GM18951 (cell line): Measurements from ENCODE around the gene TGM5.

ENCODE experiments used
- POLR2A ChIP-seq: IDR thresholded peaks from 4 replicates; pipeline ENCODE4 v1.6.1; 2011; ENCODE audit warnings: mild to moderate bottlenecking; ENCODE audit not compliant: insufficient read length, insufficient read depth; ENCODE audit errors: extremely low read depth
- in situ Hi-C: fragments of 300-500 bp; cut with MboI; formaldehyde crosslinking; loops from one replicate; pipeline ENCODE4 v1.12.0; 2022; ENCODE audit warnings: low sequenced_read_pairs, mixed read lengths, inconsistent platforms; ENCODE audit not compliant: unreplicated experiment

The TGM5 gene

GRCh38 chr15:43225201-43225949, 41.4 kb downstream of the TGM5 start:
- in situ Hi-C loops, result no loop called here
- TF ChIP-seq POLR2A, result no peak

- in situ Hi-C loops, result no loop called here
- no peak for TF ChIP-seq POLR2A
Measured at GRCh38 chr15:43221422-43221821, 45.3 kb downstream of the TGM5 start.

GRCh38 chr15:43220991-43221403, 45.7 kb downstream of the TGM5 start, which contains the start of gene EPB42:
Gene EPB42 (minus strand): TSS chr15:43221018. CDS start chr15:43220825, 193 bp downstream.
- in situ Hi-C loops, result no loop called here

GRCh38 chr15:43219929-43220928, 46.5 kb downstream of the TGM5 start:
- no peak for TF ChIP-seq POLR2A
- in situ Hi-C loops, result no loop called here

More at GRCh38 chr15:43220991-43221403, 45.7 kb downstream of the TGM5 start, which contains the start of gene EPB42:
- no peak for TF ChIP-seq POLR2A

GRCh38 chr15:43218908-43219706, 47.6 kb downstream of the TGM5 start:
- TF ChIP-seq POLR2A, result no peak
- in situ Hi-C loops, result no loop called here

- in situ Hi-C loops, result no loop called here
- no peak for TF ChIP-seq POLR2A
Measured at GRCh38 chr15:43215961-43216360, 50.8 kb downstream of the TGM5 start.

- in situ Hi-C loops, result no loop called here
- TF ChIP-seq POLR2A, result no peak
Measured at GRCh38 chr15:43214592-43215295, 52.0 kb downstream of the TGM5 start.

GRCh38 chr15:43214169-43214568, 52.6 kb downstream of the TGM5 start:
- no peak for TF ChIP-seq POLR2A
- in situ Hi-C loops, result no loop called here

GRCh38 chr15:43213466-43213865, 53.3 kb downstream of the TGM5 start:
- in situ Hi-C loops, result no loop called here
- TF ChIP-seq POLR2A, result no peak

GRCh38 chr15:43212951-43213350, 53.8 kb downstream of the TGM5 start:
- in situ Hi-C loops, result no loop called here
- TF ChIP-seq POLR2A, result no peak

GRCh38 chr15:43212299-43212698, 54.4 kb downstream of the TGM5 start:
- in situ Hi-C loops, result no loop called here
- no peak for TF ChIP-seq POLR2A

- in situ Hi-C loops, result no loop called here
Measured at GRCh38 chr15:43211224-43211735, 55.4 kb downstream of the TGM5 start.

More at GRCh38 chr15:43211224-43211735, 55.4 kb downstream of the TGM5 start:
- no peak for TF ChIP-seq POLR2A
